ENCODE results near the gene GFRA1. TPM values are rescaled to one million over a fixed set of nuclear protein-coding genes. Genes with fewer than 3 reads are reported as not detected.

Gene GFRA1
- total RNA-seq, 1 experiment from 2014 or later: not detected

DNA sequence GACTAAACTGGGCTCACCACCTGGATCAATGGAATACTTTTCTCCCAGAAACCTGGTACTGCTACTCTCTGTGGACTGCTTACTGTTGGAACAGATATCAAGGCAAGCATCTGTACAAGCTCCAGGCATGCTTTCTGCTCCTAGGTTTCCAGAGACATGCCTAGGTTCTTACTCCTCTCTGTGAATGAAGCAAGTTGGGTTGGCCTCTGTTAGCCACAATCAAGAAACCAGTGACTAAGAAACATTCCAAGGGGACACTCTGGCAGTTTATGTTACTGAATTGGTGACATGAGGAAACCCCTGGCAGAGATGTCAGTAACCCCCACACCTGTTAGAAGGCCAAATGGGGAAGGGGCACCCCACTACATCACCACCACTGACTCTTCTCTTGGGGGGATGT lies 121.9 kb downstream of the GFRA1 start:
- CTCF ChIA-PET: no interaction called here
- no peak overlapping the region for H3K4me3 ChIP-seq (ENCODE audit: low read depth, low read length, poor library complexity, severe bottlenecking)
- no TSS peak for BruUV-seq (replicated peaks)
- H3K27me3 ChIP-seq (replicated peaks; ENCODE audit: insufficient read depth, low read depth, low read length, poor library complexity): peaks cover 34% of the 10 kb centered on the region
- intact Hi-C loops (cut with micrococcal nuclease; ENCODE audit: unreplicated experiment): no loop called here
- TF ChIP-seq CTCF (conservative IDR thresholded peaks at IDR 0.05; ENCODE audit: low read depth, low read length): no peak
- no peak for TF ChIP-seq EZH2 (IDR thresholded peaks at IDR 0.05; ENCODE audit: borderline replicate concordance, low read depth, low read length, poor library complexity, severe bottlenecking)
- H3K4me1 ChIP-seq (ENCODE audit: insufficient read depth, low read length, poor library complexity, severe bottlenecking): no peaks in the 10 kb centered on the region
- H3K9me3 ChIP-seq (ENCODE audit: low read depth, low read length, poor library complexity, severe bottlenecking): no peaks in the 10 kb centered on the region
- no peaks in the 10 kb centered on the region for H3K36me3 ChIP-seq (ENCODE audit: insufficient read depth, low read length, poor library complexity, severe bottlenecking)
- DNase-seq (ENCODE audit: low spot score): no peak
- H3K27ac ChIP-seq (ENCODE audit: low read depth, low read length, poor library complexity, severe bottlenecking): no peak overlapping the region
- POLR2A ChIA-PET (ENCODE audit: low non-redundant PET): no interaction called here

- no TSS peak for BruUV-seq (replicated peaks)
- no peak for TF ChIP-seq EZH2 (IDR thresholded peaks at IDR 0.05; ENCODE audit: borderline replicate concordance, low read depth, low read length, poor library complexity, severe bottlenecking)
- no peak for TF ChIP-seq CTCF (conservative IDR thresholded peaks at IDR 0.05; ENCODE audit: low read depth, low read length)
- no peaks in the 10 kb centered on the region for H3K36me3 ChIP-seq (ENCODE audit: insufficient read depth, low read length, poor library complexity, severe bottlenecking)
- ChIA-PET POLR2A (ENCODE audit: low non-redundant PET) (no interaction called here), CTCF (no interaction called here)
- H3K4me1 ChIP-seq (ENCODE audit: insufficient read depth, low read length, poor library complexity, severe bottlenecking): no peaks in the 10 kb centered on the region
- H3K27me3 ChIP-seq (replicated peaks; ENCODE audit: insufficient read depth, low read depth, low read length, poor library complexity): peaks cover 32% of the 10 kb centered on the region
- no peak overlapping the region for H3K27ac ChIP-seq (ENCODE audit: low read depth, low read length, poor library complexity, severe bottlenecking)
- no peak for DNase-seq (ENCODE audit: low spot score)
- H3K4me3 ChIP-seq (ENCODE audit: low read depth, low read length, poor library complexity, severe bottlenecking): no peak overlapping the region
- intact Hi-C loops (cut with micrococcal nuclease; ENCODE audit: unreplicated experiment): no loop called here
- H3K9me3 ChIP-seq (ENCODE audit: low read depth, low read length, poor library complexity, severe bottlenecking): no peaks in the 10 kb centered on the region
These were observed 122.4 kb downstream of the GFRA1 start for GRCh38 chr10:116150606-116151005.

DNA sequence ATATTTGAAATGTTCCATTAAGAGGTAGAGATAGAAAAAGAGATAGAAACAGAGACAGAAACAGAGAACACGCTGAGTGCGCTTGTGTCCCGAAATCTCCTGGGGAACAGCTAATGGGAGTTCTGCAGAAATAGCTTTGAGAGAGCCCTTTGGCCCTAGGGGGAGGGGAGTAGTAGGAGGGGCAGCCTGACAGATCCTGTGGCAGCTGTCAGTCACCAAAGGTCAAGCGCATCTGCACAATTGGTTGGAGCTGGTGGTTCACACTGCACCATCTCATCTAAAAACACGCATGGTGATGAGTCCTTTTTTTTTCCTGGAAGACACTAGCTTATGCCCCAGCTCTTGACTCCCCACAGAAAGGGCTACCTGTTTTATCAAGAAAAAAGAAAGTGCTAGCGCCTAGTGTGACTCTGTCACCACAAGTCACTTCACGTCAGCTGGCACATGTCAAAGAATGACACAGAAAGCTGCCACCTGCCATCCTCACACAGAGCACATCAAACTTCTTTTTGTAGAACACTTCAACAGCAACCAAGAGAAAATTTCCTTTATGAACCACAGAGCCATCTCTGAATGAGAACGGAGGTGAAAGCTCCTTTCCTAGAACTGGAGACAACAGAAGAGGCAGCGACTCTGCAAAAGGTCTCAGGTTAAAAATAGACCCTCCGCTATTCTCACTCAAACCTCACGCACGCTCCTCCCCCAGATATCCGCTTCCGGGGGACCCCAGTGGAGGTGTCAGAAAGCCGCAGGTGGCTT lies 125.7 kb downstream of the GFRA1 start:
- CTCF ChIA-PET: no interaction called here
- intact Hi-C loops (cut with micrococcal nuclease; ENCODE audit: unreplicated experiment): no loop called here
- no TSS peak for BruUV-seq (replicated peaks)

More for the DNA sequence above, 125.7 kb downstream of the GFRA1 start:
- POLR2A ChIA-PET (ENCODE audit: low non-redundant PET): no interaction called here
- peaks cover 40% of the 10 kb centered on the region for H3K27me3 ChIP-seq (replicated peaks; ENCODE audit: insufficient read depth, low read depth, low read length, poor library complexity)
- no peak overlapping the region for H3K27ac ChIP-seq (ENCODE audit: low read depth, low read length, poor library complexity, severe bottlenecking)
- TF ChIP-seq CTCF (conservative IDR thresholded peaks at IDR 0.05; ENCODE audit: low read depth, low read length) (no peak), EZH2 (IDR thresholded peaks at IDR 0.05; ENCODE audit: borderline replicate concordance, low read depth, low read length, poor library complexity, severe bottlenecking) (no peak)
- DNase-seq (ENCODE audit: low spot score): no peak
- no peaks in the 10 kb centered on the region for H3K9me3 ChIP-seq (ENCODE audit: low read depth, low read length, poor library complexity, severe bottlenecking)
- no peak overlapping the region for H3K4me3 ChIP-seq (ENCODE audit: low read depth, low read length, poor library complexity, severe bottlenecking)
- H3K4me1 ChIP-seq (ENCODE audit: insufficient read depth, low read length, poor library complexity, severe bottlenecking): no peaks in the 10 kb centered on the region
- H3K36me3 ChIP-seq (ENCODE audit: insufficient read depth, low read length, poor library complexity, severe bottlenecking): no peaks in the 10 kb centered on the region

Measured in A673 (cell line).